Suprapubic skin (tissue), 3 donors: Measurements from ENCODE around the gene ATP8B1.

Source experiments
- POLR2A ChIP-seq, 2 donors: fragments of 450-650 bp; IDR thresholded peaks; one replicate each; pipeline ENCODE4 v1.6.1; 2017; ENCODE audit warnings: antibody characterized with exemption in 2 of 2, mild to moderate bottlenecking in 2 of 2, moderate library complexity in 2 of 2
- TF ChIP-seq, protein P1 (sequence below), 2 donors: fragments of 200-600 bp in 1 of 2; fragments of 450-650 bp in 1 of 2; sonication (generic) in 1 of 2; IDR thresholded peaks; one replicate each; pipeline ENCODE4 v1.5.1; 2016 to 2019; ENCODE audit warnings: antibody characterized with exemption in 2 of 2, mild to moderate bottlenecking in 1 of 2, moderate library complexity in 1 of 2

DNA sequence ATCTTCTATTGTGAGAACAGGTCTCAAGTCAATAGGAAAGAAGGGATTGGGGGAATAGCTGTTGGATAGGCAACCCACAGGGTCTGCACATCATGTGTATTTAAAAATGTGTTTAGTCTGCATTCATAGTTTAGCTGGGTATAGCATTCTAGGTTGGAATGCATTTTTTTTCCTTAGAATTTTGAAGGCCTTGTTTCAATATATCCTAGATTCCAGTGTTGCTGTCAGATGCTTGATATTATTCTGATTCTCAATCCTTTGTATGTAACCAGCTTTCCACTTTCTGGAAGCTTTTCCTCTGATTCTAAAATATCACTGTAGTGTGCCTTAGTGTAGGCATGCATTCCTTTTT is 9.0 kb upstream of the ATP8B1 start:
- TF ChIP-seq, protein P1, sequence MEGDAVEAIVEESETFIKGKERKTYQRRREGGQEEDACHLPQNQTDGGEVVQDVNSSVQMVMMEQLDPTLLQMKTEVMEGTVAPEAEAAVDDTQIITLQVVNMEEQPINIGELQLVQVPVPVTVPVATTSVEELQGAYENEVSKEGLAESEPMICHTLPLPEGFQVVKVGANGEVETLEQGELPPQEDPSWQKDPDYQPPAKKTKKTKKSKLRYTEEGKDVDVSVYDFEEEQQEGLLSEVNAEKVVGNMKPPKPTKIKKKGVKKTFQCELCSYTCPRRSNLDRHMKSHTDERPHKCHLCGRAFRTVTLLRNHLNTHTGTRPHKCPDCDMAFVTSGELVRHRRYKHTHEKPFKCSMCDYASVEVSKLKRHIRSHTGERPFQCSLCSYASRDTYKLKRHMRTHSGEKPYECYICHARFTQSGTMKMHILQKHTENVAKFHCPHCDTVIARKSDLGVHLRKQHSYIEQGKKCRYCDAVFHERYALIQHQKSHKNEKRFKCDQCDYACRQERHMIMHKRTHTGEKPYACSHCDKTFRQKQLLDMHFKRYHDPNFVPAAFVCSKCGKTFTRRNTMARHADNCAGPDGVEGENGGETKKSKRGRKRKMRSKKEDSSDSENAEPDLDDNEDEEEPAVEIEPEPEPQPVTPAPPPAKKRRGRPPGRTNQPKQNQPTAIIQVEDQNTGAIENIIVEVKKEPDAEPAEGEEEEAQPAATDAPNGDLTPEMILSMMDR (IDR thresholded peaks at IDR 0.05), result no peak
- no peak for TF ChIP-seq POLR2A (IDR thresholded peaks at IDR 0.05)
